RWPE1 (cell line): ENCODE data around the gene TBC1D24.
A peak's percentile ranks its signal among the peaks of the same experiment; 100 is the strongest.
"Not testable (repeated sequence)": the region's sequence is repeated elsewhere in the genome, so short reads cannot be mapped to it uniquely, and the experiment has no call there.

Experiments
- CTCF ChIA-PET: fragments of 350-600 bp; sonication (Branson Sonifier 250); formaldehyde crosslinking; extraction: SDS; loops from one replicate; lab custom pipeline; 2021; lab: Yijun Ruan, JAX
- POLR2A ChIA-PET: fragments of 400-600 bp; formaldehyde crosslinking; extraction: SDS; loops from one replicate; lab custom pipeline; 2020; ENCODE audit warnings: antibody characterized with exemption; ENCODE audit not compliant: low non-redundant PET; lab: Yijun Ruan, JAX
- DNase-seq: peaks from one replicate; pipeline ENCODE4 v3.0.0; 2012; ENCODE audit warnings: low spot score
- H3K27ac ChIP-seq: fragments of 450-650 bp; 2 replicates; pipeline ENCODE4 v1.5.1; 2017
- CTCF ChIP-seq: fragments of 450-650 bp; conservative IDR thresholded peaks from 2 replicates; pipeline ENCODE4 v1.5.1; 2017; ENCODE audit warnings: low read depth, mild to moderate bottlenecking

The TBC1D24 gene

GRCh38 chr16:2429034-2429770 is 45.7 kb upstream of the TBC1D24 start, which contains the start of gene CCNF:
Gene CCNF, plus strand, starts transcription at chr16:2429447. Its CDS starts 35 bp downstream, at chr16:2429482.
- CTCF ChIA-PET = interaction anchor here (0.6 to 3.3 kb wide), 7 partner anchors 11 to 1025 kb away, joined by 3 to 14 read pairs (median 5); no protein-coding TSS in a partner anchor
- no peak for TF ChIP-seq CTCF
- DNase-seq = peak; percentile 99
- POLR2A ChIA-PET = interaction anchor here (1.0 kb wide), 1 partner anchor 69 kb away, joined by 4 read pairs; no protein-coding TSS in a partner anchor
- H3K27ac ChIP-seq = peak within 1 kb of the TSS; percentile 79

GRCh38 chr16:2429771-2430663 is 44.9 kb upstream of the TBC1D24 start:
- no peak for TF ChIP-seq CTCF
- H3K27ac ChIP-seq = peak overlapping the region; percentile 79
- ChIA-PET CTCF (interaction anchor here (0.6 to 3.3 kb wide), 6 partner anchors 10 to 1026 kb away, joined by 3 to 14 read pairs (median 4); no protein-coding TSS in a partner anchor), POLR2A (interaction anchor here (1.0 kb wide), 1 partner anchor 68 kb away, joined by 4 read pairs; no protein-coding TSS in a partner anchor)
- DNase-seq = peak; percentile 21

- POLR2A ChIA-PET = no interaction called here
- TF ChIP-seq CTCF = no peak
- CTCF ChIA-PET = no interaction called here
- H3K27ac ChIP-seq = peak overlapping the region; percentile 32
- DNase-seq = no peak
Observed at GRCh38 chr16:2432286-2432685, 42.6 kb upstream of the TBC1D24 start.

GRCh38 chr16:2432801-2433505 is 42.0 kb upstream of the TBC1D24 start:
- ChIA-PET POLR2A (no interaction called here), CTCF (no interaction called here)
- no peak for TF ChIP-seq CTCF
- peak overlapping the region; percentile 32 for H3K27ac ChIP-seq
- DNase-seq = no peak

GRCh38 chr16:2435236-2435635 is 39.7 kb upstream of the TBC1D24 start:
- CTCF ChIA-PET = interaction anchor here (0.6 kb wide), 1 partner anchor 66 kb away, joined by 5 read pairs; no protein-coding TSS in a partner anchor
- not testable (repeated sequence) for H3K27ac ChIP-seq, DNase-seq
- POLR2A ChIA-PET = interaction anchor here (0.7 kb wide), 1 partner anchor 34 kb away, joined by 4 read pairs; no protein-coding TSS in a partner anchor

GRCh38 chr16:2436110-2436509 is 38.8 kb upstream of the TBC1D24 start:
- ChIA-PET CTCF (no interaction called here), POLR2A (interaction anchor here (0.7 kb wide), 1 partner anchor 33 kb away, joined by 4 read pairs; no protein-coding TSS in a partner anchor)
- H3K27ac ChIP-seq = peak overlapping the region; percentile 44
- DNase-seq = no peak
- no peak for TF ChIP-seq CTCF
